ENCODE measurements around the gene ARL17A.
"Not testable (repeated sequence)": the region's sequence is repeated elsewhere in the genome, so short reads cannot be mapped to it uniquely, and the experiment has no call there.

ARL17A gene

GRCh38 chr17:46579083-46580075, at the start of gene ARL17A:
TSS of gene ARL17A (minus strand) at chr17:46579691. CDS start at chr17:46576322, 3,369 bp downstream.
- in situ Hi-C loops (cut with MboI; ENCODE audit: low sequenced_read_pairs): not testable (repeated sequence)

- in situ Hi-C loops (cut with MboI; ENCODE audit: low sequenced_read_pairs): not testable (repeated sequence)
Measured at GRCh38 chr17:46628753-46629436, 49.4 kb upstream of the ARL17A start.

GRCh38 chr17:46627452-46627851, 48.0 kb upstream of the ARL17A start:
- in situ Hi-C loops (cut with MboI; ENCODE audit: low sequenced_read_pairs): not testable (repeated sequence)

GRCh38 chr17:46624726-46625125, 45.2 kb upstream of the ARL17A start:
- in situ Hi-C loops (cut with MboI; ENCODE audit: low sequenced_read_pairs): not testable (repeated sequence)

- in situ Hi-C loops (cut with MboI; ENCODE audit: low sequenced_read_pairs): not testable (repeated sequence)
Measured at GRCh38 chr17:46623790-46624189, 44.3 kb upstream of the ARL17A start.

- in situ Hi-C loops (cut with MboI; ENCODE audit: low sequenced_read_pairs): not testable (repeated sequence)
Measured at GRCh38 chr17:46618975-46619374, 39.5 kb upstream of the ARL17A start.

- in situ Hi-C loops (cut with MboI; ENCODE audit: low sequenced_read_pairs): not testable (repeated sequence)
Measured at GRCh38 chr17:46617121-46617520, 37.6 kb upstream of the ARL17A start.

- in situ Hi-C loops (cut with MboI; ENCODE audit: low sequenced_read_pairs): not testable (repeated sequence)
Measured at GRCh38 chr17:46613876-46614275, 34.4 kb upstream of the ARL17A start.

- in situ Hi-C loops (cut with MboI; ENCODE audit: low sequenced_read_pairs): not testable (repeated sequence)
Measured at GRCh38 chr17:46611304-46611703, 31.8 kb upstream of the ARL17A start.

GRCh38 chr17:46603125-46603524, 23.6 kb upstream of the ARL17A start:
- in situ Hi-C loops (cut with MboI; ENCODE audit: low sequenced_read_pairs): not testable (repeated sequence)

GRCh38 chr17:46600767-46601166, 21.3 kb upstream of the ARL17A start:
- in situ Hi-C loops (cut with MboI; ENCODE audit: low sequenced_read_pairs): not testable (repeated sequence)

GRCh38 chr17:46598344-46598931, 18.9 kb upstream of the ARL17A start:
- in situ Hi-C loops (cut with MboI; ENCODE audit: low sequenced_read_pairs): not testable (repeated sequence)

GRCh38 chr17:46591332-46591731, 11.8 kb upstream of the ARL17A start:
- in situ Hi-C loops (cut with MboI; ENCODE audit: low sequenced_read_pairs): not testable (repeated sequence)

- in situ Hi-C loops (cut with MboI; ENCODE audit: low sequenced_read_pairs): not testable (repeated sequence)
Measured at GRCh38 chr17:46590157-46591146, 11.0 kb upstream of the ARL17A start, which contains the start of gene NSF. TSS of gene NSF (plus strand) at chr17:46590669. CDS start at chr17:46590776, 107 bp downstream.

- in situ Hi-C loops (cut with MboI; ENCODE audit: low sequenced_read_pairs): not testable (repeated sequence)
Measured at GRCh38 chr17:46585444-46585843, 6.0 kb upstream of the ARL17A start.

GRCh38 chr17:46580082-46580481, 591 bp upstream of the ARL17A start:
- in situ Hi-C loops (cut with MboI; ENCODE audit: low sequenced_read_pairs): not testable (repeated sequence)

GRCh38 chr17:46571796-46572195, 7.7 kb downstream of the ARL17A start:
- in situ Hi-C loops (cut with MboI; ENCODE audit: low sequenced_read_pairs): not testable (repeated sequence)

GRCh38 chr17:46566980-46567379, 12.5 kb downstream of the ARL17A start:
- in situ Hi-C loops (cut with MboI; ENCODE audit: low sequenced_read_pairs): not testable (repeated sequence)

- in situ Hi-C loops (cut with MboI; ENCODE audit: low sequenced_read_pairs): not testable (repeated sequence)
Measured at GRCh38 chr17:46566284-46566683, 13.2 kb downstream of the ARL17A start.

GRCh38 chr17:46560048-46560447, 19.4 kb downstream of the ARL17A start:
- in situ Hi-C loops (cut with MboI; ENCODE audit: low sequenced_read_pairs): not testable (repeated sequence)
